ENCODE results near the gene CYTH3. TPM values are rescaled to one million over a fixed set of nuclear protein-coding genes. Genes with fewer than 3 reads are reported as not detected.

Gene CYTH3
- total and polyA plus RNA-seq, 2 of the 13 experiments (the other 11 are each of a cell fraction or from before 2014, with no cell fraction given), result 3.1 to 3.8 TPM

GRCh38 chr7:6128205-6128604, 144.2 kb downstream of the CYTH3 start (continued):
- no peak for TF ChIP-seq PLRG1 (conservative IDR thresholded peaks at IDR 0.05)
- no peak for TF ChIP-seq ZSCAN21 (CRISPR knock-in tag; IDR thresholded peaks at IDR 0.05; ENCODE audit: borderline replicate concordance)
- no peak for TF ChIP-seq ZBTB14 (CRISPR knock-in tag; IDR thresholded peaks at IDR 0.05)
- no peak for TF ChIP-seq CENPX (CRISPR knock-in tag; IDR thresholded peaks at IDR 0.05)
- TF ChIP-seq RAD51 (IDR thresholded peaks at IDR 0.05; ENCODE audit: borderline replicate concordance), result no peak

GRCh38 chr7:6127110-6127490, 145.3 kb downstream of the CYTH3 start:
- H3K27me3 ChIP-seq (ENCODE audit: control insufficient read depth in 1 of 2, insufficient read depth in 2 of 2, low read length in 2 of 2), result no peaks in the 10 kb centered on the region
- peaks cover 3% of the 10 kb centered on the region for H3K79me2 ChIP-seq (ENCODE audit: insufficient read depth, low read length)
- CTCF ChIA-PET (ENCODE audit: low intra/inter-chr PET ratio, low total read pairs), result no interaction called here
- H3K9me3 ChIP-seq (ENCODE audit: low read length), result no peaks in the 10 kb centered on the region
- H3K27ac ChIP-seq (ENCODE audit: extremely low read length, insufficient read depth, low read length), result no peak overlapping the region
- 88% methylated on average over 1 of the region's 1 CpG for WGBS (ENCODE audit: low lambda C conversion rate)
- DNase-seq (ENCODE audit: low spot score) (no peak), ATAC-seq (no peak), FAIRE-seq (peak; percentile 26)
- no peak for TF ChIP-seq ZNF383 (CRISPR knock-in tag; IDR thresholded peaks at IDR 0.05; ENCODE audit: borderline replicate concordance)
- no peak for TF ChIP-seq NFE2 (CRISPR knock-in tag; IDR thresholded peaks at IDR 0.05)
- no peak for TF ChIP-seq ZBED4 (CRISPR knock-in tag; IDR thresholded peaks at IDR 0.05; ENCODE audit: borderline replicate concordance)
- TF ChIP-seq ZMYM3 (CRISPR knock-in tag; IDR thresholded peaks at IDR 0.05), result no peak
- TF ChIP-seq HES4 (CRISPR knock-in tag; IDR thresholded peaks at IDR 0.05; ENCODE audit: borderline replicate concordance), result no peak
- TF ChIP-seq FOXK2 (IDR thresholded peaks at IDR 0.05), result 0 out of 2 replicates have a peak, but pooled peaks have one; percentile 6
- no peak for TF ChIP-seq ZNF235 (CRISPR knock-in tag; IDR thresholded peaks at IDR 0.05; ENCODE audit: borderline replicate concordance)
- TF ChIP-seq ZUFSP (CRISPR knock-in tag; IDR thresholded peaks at IDR 0.05; ENCODE audit: borderline replicate concordance), result no peak
- BruUV-seq (replicated peaks), result no TSS peak
- H3K4me2 ChIP-seq (ENCODE audit: low read depth, low read length), result no peak overlapping the region
- H3K4me3 ChIP-seq (replicated peaks in 1 of 3; ENCODE audit: insufficient read depth in 1 of 3, low read depth in 2 of 3, low read length in 3 of 3), result no peak overlapping the region
- no peak overlapping the region for H3K9ac ChIP-seq (ENCODE audit: insufficient read depth, low read depth, low read length)
- in situ Hi-C loops (cut with HindIII; ENCODE audit: extremely low pct_ligation_motif_present, low pct_unique_long_range_greater_than_20kb) (no loop called here), intact Hi-C loops (cut with micrococcal nuclease; ENCODE audit: unreplicated experiment) (no loop called here)
- H2AFZ ChIP-seq (ENCODE audit: low read length), result no peak overlapping the region
- peaks cover 23 to 53% of the 10 kb centered on the region in 2 experiments for H3K36me3 ChIP-seq (replicated peaks in 1 of 2; ENCODE audit: control insufficient read depth in 1 of 2, insufficient read depth in 2 of 2, low read length in 2 of 2)
- H3K4me1 ChIP-seq (ENCODE audit: insufficient read depth, low read length), result no peaks in the 10 kb centered on the region
- H4K20me1 ChIP-seq (ENCODE audit: insufficient read depth, low read length), result no peaks in the 10 kb centered on the region
- POLR2A ChIA-PET, result interaction anchor here (0.7 kb wide), 1 partner anchor 118 kb away, joined by 4 read pairs; the partner anchor contains the start of genes AIMP2 and PMS2
